WTC11 (cell line): ENCODE data around the gene NEDD9.

ENCODE experiments used
- GRHL2 ChIP-seq: fragments of 250-450 bp; sonication (Bioruptor Pico); IDR thresholded peaks from 2 replicates; pipeline ENCODE4 v1.8.0; 2022; ENCODE audit warnings: mild to moderate bottlenecking, moderate library complexity; ENCODE audit not compliant: insufficient replicate concordance, severe bottlenecking
- NFATC4 ChIP-seq: fragments of 250-450 bp; sonication (Bioruptor Pico); IDR thresholded peaks from 2 replicates; pipeline ENCODE4 v1.9.0; 2021; ENCODE audit warnings: mild to moderate bottlenecking
- ZNF263 ChIP-seq: sonication (generic); formaldehyde crosslinking; IDR thresholded peaks from 2 replicates; pipeline ENCODE4 v1.8.1; 2022; ENCODE audit warnings: low read depth, mild to moderate bottlenecking, moderate library complexity, missing genetic modification reagents
- TF ChIP-seq, protein P1 (sequence below): fragments of 200-600 bp; IDR thresholded peaks from 2 replicates; pipeline ENCODE4 v1.8.0; 2022; ENCODE audit warnings: antibody characterized with exemption
- TF ChIP-seq, protein P2 (sequence below): sonication (generic); formaldehyde crosslinking; IDR thresholded peaks from 2 replicates; pipeline ENCODE4 v1.8.1; 2023; ENCODE audit warnings: mild to moderate bottlenecking, missing genetic modification reagents, borderline replicate concordance
- TF ChIP-seq, protein P3 (sequence below): sonication (generic); formaldehyde crosslinking; IDR thresholded peaks from 2 replicates; pipeline ENCODE4 v1.8.0; 2022; ENCODE audit warnings: missing genetic modification reagents
- TF ChIP-seq, protein P4 (sequence below): sonication (generic); formaldehyde crosslinking; IDR thresholded peaks from 2 replicates; pipeline ENCODE4 v1.8.1; 2022; ENCODE audit warnings: low read depth, missing genetic modification reagents, borderline replicate concordance
- TF ChIP-seq, protein P5 (sequence below): sonication (generic); formaldehyde crosslinking; IDR thresholded peaks from 2 replicates; pipeline ENCODE4 v1.8.1; 2023; ENCODE audit warnings: mild to moderate bottlenecking, missing genetic modification reagents, moderate library complexity
- TF ChIP-seq, protein P6 (sequence below): sonication (generic); formaldehyde crosslinking; IDR thresholded peaks from 2 replicates; pipeline ENCODE4 v1.8.1; 2022; ENCODE audit warnings: low read depth, mild to moderate bottlenecking, moderate library complexity, missing genetic modification reagents, borderline replicate concordance
- TF ChIP-seq, protein P7 (sequence below): sonication (generic); formaldehyde crosslinking; IDR thresholded peaks from 2 replicates; pipeline ENCODE4 v1.8.0; 2023; ENCODE audit warnings: mild to moderate bottlenecking, missing genetic modification reagents

- no peak for TF ChIP-seq NFATC4 (CRISPR knock-in tag)
- TF ChIP-seq, protein P1, sequence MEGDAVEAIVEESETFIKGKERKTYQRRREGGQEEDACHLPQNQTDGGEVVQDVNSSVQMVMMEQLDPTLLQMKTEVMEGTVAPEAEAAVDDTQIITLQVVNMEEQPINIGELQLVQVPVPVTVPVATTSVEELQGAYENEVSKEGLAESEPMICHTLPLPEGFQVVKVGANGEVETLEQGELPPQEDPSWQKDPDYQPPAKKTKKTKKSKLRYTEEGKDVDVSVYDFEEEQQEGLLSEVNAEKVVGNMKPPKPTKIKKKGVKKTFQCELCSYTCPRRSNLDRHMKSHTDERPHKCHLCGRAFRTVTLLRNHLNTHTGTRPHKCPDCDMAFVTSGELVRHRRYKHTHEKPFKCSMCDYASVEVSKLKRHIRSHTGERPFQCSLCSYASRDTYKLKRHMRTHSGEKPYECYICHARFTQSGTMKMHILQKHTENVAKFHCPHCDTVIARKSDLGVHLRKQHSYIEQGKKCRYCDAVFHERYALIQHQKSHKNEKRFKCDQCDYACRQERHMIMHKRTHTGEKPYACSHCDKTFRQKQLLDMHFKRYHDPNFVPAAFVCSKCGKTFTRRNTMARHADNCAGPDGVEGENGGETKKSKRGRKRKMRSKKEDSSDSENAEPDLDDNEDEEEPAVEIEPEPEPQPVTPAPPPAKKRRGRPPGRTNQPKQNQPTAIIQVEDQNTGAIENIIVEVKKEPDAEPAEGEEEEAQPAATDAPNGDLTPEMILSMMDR = no peak
- TF ChIP-seq, protein P2, sequence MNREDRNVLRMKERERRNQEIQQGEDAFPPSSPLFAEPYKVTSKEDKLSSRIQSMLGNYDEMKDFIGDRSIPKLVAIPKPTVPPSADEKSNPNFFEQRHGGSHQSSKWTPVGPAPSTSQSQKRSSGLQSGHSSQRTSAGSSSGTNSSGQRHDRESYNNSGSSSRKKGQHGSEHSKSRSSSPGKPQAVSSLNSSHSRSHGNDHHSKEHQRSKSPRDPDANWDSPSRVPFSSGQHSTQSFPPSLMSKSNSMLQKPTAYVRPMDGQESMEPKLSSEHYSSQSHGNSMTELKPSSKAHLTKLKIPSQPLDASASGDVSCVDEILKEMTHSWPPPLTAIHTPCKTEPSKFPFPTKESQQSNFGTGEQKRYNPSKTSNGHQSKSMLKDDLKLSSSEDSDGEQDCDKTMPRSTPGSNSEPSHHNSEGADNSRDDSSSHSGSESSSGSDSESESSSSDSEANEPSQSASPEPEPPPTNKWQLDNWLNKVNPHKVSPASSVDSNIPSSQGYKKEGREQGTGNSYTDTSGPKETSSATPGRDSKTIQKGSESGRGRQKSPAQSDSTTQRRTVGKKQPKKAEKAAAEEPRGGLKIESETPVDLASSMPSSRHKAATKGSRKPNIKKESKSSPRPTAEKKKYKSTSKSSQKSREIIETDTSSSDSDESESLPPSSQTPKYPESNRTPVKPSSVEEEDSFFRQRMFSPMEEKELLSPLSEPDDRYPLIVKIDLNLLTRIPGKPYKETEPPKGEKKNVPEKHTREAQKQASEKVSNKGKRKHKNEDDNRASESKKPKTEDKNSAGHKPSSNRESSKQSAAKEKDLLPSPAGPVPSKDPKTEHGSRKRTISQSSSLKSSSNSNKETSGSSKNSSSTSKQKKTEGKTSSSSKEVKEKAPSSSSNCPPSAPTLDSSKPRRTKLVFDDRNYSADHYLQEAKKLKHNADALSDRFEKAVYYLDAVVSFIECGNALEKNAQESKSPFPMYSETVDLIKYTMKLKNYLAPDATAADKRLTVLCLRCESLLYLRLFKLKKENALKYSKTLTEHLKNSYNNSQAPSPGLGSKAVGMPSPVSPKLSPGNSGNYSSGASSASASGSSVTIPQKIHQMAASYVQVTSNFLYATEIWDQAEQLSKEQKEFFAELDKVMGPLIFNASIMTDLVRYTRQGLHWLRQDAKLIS (CRISPR knock-in tag) = no peak
- TF ChIP-seq ZNF263 = no peak
- TF ChIP-seq, protein P3, sequence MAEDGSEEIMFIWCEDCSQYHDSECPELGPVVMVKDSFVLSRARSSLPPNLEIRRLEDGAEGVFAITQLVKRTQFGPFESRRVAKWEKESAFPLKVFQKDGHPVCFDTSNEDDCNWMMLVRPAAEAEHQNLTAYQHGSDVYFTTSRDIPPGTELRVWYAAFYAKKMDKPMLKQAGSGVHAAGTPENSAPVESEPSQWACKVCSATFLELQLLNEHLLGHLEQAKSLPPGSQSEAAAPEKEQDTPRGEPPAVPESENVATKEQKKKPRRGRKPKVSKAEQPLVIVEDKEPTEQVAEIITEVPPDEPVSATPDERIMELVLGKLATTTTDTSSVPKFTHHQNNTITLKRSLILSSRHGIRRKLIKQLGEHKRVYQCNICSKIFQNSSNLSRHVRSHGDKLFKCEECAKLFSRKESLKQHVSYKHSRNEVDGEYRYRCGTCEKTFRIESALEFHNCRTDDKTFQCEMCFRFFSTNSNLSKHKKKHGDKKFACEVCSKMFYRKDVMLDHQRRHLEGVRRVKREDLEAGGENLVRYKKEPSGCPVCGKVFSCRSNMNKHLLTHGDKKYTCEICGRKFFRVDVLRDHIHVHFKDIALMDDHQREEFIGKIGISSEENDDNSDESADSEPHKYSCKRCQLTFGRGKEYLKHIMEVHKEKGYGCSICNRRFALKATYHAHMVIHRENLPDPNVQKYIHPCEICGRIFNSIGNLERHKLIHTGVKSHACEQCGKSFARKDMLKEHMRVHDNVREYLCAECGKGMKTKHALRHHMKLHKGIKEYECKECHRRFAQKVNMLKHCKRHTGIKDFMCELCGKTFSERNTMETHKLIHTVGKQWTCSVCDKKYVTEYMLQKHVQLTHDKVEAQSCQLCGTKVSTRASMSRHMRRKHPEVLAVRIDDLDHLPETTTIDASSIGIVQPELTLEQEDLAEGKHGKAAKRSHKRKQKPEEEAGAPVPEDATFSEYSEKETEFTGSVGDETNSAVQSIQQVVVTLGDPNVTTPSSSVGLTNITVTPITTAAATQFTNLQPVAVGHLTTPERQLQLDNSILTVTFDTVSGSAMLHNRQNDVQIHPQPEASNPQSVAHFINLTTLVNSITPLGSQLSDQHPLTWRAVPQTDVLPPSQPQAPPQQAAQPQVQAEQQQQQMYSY (CRISPR knock-in tag) = no peak
- TF ChIP-seq, protein P4, sequence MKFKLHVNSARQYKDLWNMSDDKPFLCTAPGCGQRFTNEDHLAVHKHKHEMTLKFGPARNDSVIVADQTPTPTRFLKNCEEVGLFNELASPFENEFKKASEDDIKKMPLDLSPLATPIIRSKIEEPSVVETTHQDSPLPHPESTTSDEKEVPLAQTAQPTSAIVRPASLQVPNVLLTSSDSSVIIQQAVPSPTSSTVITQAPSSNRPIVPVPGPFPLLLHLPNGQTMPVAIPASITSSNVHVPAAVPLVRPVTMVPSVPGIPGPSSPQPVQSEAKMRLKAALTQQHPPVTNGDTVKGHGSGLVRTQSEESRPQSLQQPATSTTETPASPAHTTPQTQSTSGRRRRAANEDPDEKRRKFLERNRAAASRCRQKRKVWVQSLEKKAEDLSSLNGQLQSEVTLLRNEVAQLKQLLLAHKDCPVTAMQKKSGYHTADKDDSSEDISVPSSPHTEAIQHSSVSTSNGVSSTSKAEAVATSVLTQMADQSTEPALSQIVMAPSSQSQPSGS (CRISPR knock-in tag) = no peak
- TF ChIP-seq, protein P5, sequence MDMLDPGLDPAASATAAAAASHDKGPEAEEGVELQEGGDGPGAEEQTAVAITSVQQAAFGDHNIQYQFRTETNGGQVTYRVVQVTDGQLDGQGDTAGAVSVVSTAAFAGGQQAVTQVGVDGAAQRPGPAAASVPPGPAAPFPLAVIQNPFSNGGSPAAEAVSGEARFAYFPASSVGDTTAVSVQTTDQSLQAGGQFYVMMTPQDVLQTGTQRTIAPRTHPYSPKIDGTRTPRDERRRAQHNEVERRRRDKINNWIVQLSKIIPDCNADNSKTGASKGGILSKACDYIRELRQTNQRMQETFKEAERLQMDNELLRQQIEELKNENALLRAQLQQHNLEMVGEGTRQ (CRISPR knock-in tag) = no peak
- TF ChIP-seq, protein P6, sequence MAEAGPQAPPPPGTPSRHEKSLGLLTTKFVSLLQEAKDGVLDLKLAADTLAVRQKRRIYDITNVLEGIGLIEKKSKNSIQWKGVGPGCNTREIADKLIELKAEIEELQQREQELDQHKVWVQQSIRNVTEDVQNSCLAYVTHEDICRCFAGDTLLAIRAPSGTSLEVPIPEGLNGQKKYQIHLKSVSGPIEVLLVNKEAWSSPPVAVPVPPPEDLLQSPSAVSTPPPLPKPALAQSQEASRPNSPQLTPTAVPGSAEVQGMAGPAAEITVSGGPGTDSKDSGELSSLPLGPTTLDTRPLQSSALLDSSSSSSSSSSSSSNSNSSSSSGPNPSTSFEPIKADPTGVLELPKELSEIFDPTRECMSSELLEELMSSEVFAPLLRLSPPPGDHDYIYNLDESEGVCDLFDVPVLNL (CRISPR knock-in tag) = no peak
- TF ChIP-seq GRHL2 (CRISPR knock-in tag) = no peak
- TF ChIP-seq, protein P7, sequence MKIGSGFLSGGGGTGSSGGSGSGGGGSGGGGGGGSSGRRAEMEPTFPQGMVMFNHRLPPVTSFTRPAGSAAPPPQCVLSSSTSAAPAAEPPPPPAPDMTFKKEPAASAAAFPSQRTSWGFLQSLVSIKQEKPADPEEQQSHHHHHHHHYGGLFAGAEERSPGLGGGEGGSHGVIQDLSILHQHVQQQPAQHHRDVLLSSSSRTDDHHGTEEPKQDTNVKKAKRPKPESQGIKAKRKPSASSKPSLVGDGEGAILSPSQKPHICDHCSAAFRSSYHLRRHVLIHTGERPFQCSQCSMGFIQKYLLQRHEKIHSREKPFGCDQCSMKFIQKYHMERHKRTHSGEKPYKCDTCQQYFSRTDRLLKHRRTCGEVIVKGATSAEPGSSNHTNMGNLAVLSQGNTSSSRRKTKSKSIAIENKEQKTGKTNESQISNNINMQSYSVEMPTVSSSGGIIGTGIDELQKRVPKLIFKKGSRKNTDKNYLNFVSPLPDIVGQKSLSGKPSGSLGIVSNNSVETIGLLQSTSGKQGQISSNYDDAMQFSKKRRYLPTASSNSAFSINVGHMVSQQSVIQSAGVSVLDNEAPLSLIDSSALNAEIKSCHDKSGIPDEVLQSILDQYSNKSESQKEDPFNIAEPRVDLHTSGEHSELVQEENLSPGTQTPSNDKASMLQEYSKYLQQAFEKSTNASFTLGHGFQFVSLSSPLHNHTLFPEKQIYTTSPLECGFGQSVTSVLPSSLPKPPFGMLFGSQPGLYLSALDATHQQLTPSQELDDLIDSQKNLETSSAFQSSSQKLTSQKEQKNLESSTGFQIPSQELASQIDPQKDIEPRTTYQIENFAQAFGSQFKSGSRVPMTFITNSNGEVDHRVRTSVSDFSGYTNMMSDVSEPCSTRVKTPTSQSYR (CRISPR knock-in tag) = no peak
These were observed 28.5 kb downstream of the NEDD9 start for GRCh38 chr6:11204005-11204399.
